Adrenal gland (tissue), 5 donors: Measurements from ENCODE around the gene NR3C1.

Source experiments
- POLR2A ChIP-seq, 2 donors: fragments of 450-650 bp; IDR thresholded peaks; one replicate each; pipeline ENCODE4 v1.6.1; 2017; ENCODE audit warnings: antibody characterized with exemption in 2 of 2, mild to moderate bottlenecking in 2 of 2, moderate library complexity in 1 of 2
- TF ChIP-seq, protein P1 (sequence below), 6 experiments: fragments of 450-650 bp in 4 of 6; fragments of 200-600 bp in 2 of 6; sonication (generic) in 1 of 6; IDR thresholded peaks; 1 replicate in 5 of 6; 2 replicates in 1 of 6; pipeline versions ENCODE4 v1.5.1 to v1.8.0; 2016 to 2021; ENCODE audit warnings: antibody characterized with exemption in 6 of 6, mild to moderate bottlenecking in 2 of 6, moderate library complexity in 1 of 6
- donor health status: DM: no; HTN: no; CAD: no.

DNA sequence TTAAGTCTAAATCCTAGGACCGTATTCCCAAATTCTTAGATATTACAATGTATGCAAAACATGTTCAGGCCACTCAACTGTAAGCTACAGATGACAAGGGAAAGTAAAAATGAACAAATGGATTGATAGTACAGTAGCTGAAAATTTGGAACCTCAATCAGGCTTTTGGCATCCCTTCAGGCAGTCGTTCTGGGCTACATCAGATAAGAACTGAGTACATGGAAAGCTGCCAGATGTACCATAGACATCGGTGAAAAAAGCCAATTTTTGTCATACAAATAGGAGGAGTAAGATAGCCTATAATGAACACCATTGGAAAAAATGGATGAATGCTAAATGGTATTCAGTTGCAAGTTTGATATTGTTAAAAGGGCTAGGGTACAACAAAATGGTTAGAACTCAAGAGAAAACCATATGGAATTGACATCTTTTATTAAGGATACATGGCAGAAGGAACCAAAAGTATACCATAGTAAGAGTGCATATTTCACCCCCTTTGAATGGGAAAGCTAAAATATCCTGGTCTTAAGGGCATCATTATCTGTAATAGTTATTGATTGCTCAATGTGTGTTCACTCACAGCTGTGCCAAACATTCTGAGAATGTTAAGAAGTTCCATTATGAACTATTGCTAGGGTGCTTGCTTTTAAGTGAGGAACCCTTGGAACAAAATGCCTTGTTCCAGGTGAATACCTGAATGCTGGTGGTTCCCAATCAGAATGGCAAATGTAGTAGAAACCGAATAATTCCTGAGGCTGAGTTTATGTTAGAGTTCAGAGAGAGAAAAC, 86.4 kb downstream of the NR3C1 start:
- TF ChIP-seq, protein P1, sequence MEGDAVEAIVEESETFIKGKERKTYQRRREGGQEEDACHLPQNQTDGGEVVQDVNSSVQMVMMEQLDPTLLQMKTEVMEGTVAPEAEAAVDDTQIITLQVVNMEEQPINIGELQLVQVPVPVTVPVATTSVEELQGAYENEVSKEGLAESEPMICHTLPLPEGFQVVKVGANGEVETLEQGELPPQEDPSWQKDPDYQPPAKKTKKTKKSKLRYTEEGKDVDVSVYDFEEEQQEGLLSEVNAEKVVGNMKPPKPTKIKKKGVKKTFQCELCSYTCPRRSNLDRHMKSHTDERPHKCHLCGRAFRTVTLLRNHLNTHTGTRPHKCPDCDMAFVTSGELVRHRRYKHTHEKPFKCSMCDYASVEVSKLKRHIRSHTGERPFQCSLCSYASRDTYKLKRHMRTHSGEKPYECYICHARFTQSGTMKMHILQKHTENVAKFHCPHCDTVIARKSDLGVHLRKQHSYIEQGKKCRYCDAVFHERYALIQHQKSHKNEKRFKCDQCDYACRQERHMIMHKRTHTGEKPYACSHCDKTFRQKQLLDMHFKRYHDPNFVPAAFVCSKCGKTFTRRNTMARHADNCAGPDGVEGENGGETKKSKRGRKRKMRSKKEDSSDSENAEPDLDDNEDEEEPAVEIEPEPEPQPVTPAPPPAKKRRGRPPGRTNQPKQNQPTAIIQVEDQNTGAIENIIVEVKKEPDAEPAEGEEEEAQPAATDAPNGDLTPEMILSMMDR (IDR thresholded peaks at IDR 0.05), result no peak
- TF ChIP-seq POLR2A (IDR thresholded peaks at IDR 0.05), result no peak
